Caki2 (cell line): ENCODE data around the gene KLK12. TPM values are rescaled to one million over a fixed set of nuclear protein-coding genes. Genes with fewer than 3 reads are reported as not detected.

ENCODE experiments used
- DNase-seq: peaks from one replicate; pipeline ENCODE4 v3.0.0-alpha.2; 2015; ENCODE audit warnings: low read depth
- in situ Hi-C: cut with HindIII; loops from 2 replicates; pipeline ENCODE4 v1.10.0; 2016; ENCODE audit warnings: low sequenced_read_pairs, low pct_unique_long_range_greater_than_20kb, mixed read lengths
- total RNA-seq: library from RNA; depleted of rRNA; stranded (reverse); fragments of >200 nt; shearing (Covaris generic); gene quantifications from 2 replicates; pipeline ENCODE4 v1.2.3, GENCODE V29; 2014; ENCODE audit warnings: low replicate concordance

Gene KLK12
- total RNA-seq, 1 experiment from 2014 or later: not detected

DNA sequence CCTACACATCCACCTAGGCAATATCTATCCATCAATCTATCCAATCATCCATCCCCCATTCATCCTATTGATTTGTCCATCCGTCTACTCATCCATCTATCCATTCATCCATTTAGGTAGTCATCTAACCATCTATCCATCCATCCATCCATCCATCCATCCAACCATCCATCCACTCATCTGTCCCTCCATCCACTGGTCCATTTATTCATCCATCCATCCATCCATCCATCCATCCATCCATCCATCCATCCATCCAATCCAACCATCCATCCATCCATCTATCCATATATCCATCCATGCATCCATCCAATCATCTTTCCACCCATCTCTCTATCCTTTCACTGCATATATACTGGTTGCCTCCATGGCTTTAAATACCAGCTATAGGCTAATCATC is 26.2 kb upstream of the KLK12 start:
- no peak for DNase-seq
- in situ Hi-C loops: no loop called here

DNA sequence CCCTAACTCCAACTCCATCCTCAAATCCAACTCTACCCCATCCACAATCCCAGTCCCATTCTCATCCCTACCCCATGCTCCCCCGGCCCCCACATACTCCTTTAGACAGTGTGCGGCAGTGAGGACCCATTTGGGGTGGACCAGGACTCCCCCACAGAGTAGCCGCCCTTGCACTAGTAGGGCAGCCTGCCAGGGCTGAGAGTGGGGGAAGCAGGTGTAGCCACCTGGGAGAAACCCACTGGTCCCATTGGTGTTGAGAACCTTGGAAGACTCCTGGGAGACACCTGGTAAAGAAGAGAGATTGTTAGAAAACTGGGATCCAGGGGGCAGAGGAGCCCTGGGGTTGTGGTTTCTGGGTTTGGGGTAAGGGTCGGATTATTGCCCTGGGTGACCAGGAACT is 25.5 kb upstream of the KLK12 start:
- in situ Hi-C loops: no loop called here
- DNase-seq: no peak

- no peak for DNase-seq
- in situ Hi-C loops: no loop called here
Observed at GRCh38 chr19:51059715-51060114, 24.9 kb upstream of the KLK12 start.

DNA sequence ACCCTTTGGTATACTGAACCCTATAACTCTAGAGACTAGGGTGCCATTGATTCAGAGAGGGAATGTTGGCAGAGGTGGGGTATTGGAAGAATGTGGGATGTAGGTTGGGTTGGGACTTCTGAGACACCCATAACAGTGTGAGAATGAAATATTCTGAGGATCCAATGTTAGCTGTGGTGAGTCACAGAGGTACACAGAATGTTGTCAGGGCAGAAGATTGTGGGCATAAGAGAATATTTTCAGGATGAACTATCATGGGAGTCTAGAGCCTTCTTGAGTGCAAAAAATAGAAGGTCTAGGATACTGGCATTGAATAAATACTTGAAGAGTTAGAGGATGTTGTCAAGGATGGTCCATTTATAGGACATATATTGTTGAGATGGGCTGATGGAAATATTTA is 21.1 kb upstream of the KLK12 start:
- in situ Hi-C loops: no loop called here
- DNase-seq: no peak

DNA sequence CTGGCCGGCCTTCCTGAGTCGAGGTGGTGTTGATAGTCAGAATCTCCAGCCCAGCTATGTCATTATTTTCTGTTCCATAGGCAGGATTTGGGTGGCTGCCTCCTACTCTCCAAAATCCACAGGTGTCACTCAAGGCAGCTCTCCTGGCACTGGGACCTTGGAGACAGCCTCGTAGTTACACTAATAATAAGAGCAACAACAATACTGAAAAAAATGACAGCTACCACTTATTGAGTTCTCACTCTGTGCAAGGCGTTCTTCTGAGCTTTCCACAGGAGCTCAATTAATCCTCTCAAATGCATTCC is 12.2 kb upstream of the KLK12 start:
- in situ Hi-C loops: no loop called here

GRCh38 chr19:51044327-51044726 is 9.5 kb upstream of the KLK12 start:
- in situ Hi-C loops: no loop called here

More for the DNA sequence above, 12.2 kb upstream of the KLK12 start:
- no peak for DNase-seq

DNA sequence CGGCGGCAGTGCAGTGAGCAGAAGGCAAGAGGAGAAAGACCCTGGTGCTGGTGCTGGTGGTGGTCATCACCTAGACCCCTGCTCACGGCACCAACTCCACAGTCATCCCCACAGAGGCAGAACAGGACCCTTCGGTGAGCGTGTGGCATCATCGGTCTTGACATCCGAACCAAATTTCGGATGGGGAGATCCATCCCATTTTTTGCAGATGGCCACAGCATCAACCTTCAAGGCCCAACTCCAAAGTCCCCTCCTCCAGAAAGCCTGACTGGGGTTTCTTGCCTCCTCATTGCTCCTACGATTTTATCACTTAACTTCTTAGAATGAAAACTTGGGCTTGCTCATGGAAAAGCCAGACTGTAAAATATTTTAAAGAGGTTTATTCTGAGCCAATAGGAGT is 8.7 kb upstream of the KLK12 start:
- in situ Hi-C loops: no loop called here
- no peak for DNase-seq

More at GRCh38 chr19:51044327-51044726, 9.5 kb upstream of the KLK12 start:
- no peak for DNase-seq

DNA sequence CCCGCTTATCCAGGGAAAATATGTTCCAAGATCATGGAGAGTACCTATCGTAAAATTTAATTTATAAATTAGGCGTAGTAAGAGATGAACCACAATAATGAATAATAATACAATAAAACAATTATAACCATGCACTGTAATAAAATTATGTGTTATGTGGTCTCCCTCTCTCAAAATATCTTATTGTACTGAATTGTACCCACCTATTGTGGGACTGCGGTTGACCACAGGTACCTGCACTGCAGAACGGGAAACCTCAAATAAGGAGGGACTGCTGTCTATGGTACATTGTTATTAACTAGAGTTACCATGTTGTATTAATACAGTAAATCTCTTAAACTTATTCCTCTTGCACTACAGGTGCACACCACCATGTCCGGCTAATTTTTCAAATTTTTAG is 5.3 kb upstream of the KLK12 start:
- in situ Hi-C loops: no loop called here
- DNase-seq: no peak

DNA sequence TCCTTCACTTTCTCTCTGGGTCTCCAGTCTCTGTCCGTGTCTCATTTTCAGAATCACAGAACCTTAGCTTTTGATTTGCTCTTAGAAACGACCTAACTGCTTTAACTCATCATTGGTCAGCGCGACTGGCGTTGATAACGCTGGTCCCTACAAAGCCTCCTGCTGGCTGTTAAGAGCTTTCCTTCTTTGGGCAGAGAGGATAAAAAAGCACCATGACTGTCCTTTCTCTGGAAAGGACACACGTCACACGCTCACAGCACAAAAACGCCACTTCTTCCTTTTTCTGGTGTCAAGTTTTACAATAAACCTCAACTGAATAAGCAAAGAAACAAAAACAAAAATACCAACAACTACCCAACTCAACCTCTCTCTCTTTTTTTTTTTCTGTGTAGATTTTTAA is 1.7 kb upstream of the KLK12 start:
- no peak for DNase-seq
- in situ Hi-C loops: no loop called here

DNA sequence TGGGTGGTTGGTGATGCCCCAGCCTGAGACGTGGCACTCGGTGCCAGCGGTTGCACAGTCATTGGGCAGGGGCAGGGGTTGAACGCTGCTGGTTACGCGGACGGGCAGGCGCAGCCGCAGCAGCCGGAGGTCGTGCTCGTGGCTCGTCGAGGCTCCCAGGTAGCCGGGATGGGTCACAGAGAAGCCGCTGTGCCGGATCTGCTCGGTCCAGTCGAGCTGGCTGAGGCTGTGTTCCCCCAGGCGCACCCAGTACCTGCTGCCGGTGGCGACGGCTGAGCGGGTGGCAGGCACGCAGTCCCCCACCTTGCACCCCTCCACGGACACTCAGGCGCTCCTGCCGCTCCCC is 2.9 kb downstream of the KLK12 start:
- DNase-seq: no peak
- in situ Hi-C loops: no loop called here

DNA sequence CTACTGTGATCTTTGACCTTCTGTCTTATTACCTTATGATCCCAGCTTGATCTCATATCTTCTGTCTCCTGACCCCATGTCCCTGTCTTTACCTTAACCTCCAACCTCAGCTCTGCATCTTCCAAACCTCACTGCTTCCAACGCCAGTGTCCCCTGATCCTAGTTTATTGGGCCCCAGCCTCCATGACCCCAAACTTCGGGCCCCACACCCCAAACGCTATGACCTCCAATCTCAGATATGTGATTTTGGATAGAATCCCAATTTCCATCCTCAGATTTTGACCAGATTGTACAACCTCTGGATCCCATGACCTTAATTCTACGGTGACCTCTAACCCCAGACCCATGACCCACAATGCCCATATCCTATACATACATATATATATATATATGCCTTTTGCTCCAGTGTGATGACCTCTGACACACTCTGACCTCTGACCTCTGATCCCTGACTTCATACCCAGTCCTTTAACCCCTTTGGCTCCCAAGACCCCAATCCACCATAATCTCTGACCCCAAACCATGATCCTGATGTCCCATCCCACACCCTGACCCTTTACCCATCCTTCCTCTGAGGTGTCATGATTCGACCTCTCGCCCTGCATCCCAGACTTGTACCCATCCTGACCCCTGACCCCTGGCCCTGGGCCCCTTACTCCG is 3.5 kb downstream of the KLK12 start:
- no peak for DNase-seq
- in situ Hi-C loops: no loop called here

GRCh38 chr19:51030631-51031030 is 4.2 kb downstream of the KLK12 start:
- in situ Hi-C loops: no loop called here
- DNase-seq: no peak

DNA sequence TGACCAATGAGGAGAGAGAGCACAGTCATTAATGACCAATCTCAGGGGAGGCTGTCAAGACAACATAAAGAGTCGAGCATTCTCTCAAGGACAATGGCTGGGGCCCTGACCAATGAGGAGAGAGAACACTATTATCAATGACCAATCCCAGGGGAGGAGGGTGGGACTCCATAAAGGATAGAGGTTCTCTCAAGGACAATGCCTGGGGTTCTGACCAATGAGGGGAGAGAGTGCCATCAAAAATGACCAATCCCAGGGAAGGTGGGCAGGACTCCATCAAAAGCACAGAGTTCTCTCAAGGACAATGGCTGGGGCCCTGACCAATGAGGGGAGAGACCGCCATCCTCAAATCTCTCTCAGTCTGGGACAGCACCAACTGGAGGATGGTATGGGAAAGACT is 5.1 kb downstream of the KLK12 start:
- in situ Hi-C loops: no loop called here
- peak; percentile 32 for DNase-seq

- in situ Hi-C loops: no loop called here
- DNase-seq: no peak
Observed at GRCh38 chr19:51027873-51028272, 6.9 kb downstream of the KLK12 start.

GRCh38 chr19:51027126-51027806 is 7.5 kb downstream of the KLK12 start:
- DNase-seq: no peak
- in situ Hi-C loops: no loop called here

DNA sequence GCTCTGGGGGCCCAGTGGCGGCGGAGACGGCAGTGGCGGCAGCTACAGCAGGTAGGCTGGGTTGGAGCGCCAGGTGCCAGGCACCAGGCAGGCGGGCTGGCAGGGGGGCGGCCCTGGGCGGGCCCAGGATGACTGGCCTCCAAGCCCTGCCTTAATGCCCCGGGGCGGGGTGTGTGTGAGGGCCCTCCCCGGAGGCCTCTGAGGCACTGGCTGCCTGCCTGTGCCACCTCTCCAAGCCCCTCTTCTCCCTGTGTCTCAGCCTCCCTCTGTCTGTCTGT is 8.3 kb downstream of the KLK12 start, which contains the start of gene KLK11:
TSS of gene KLK11 (minus strand) at position 63 of the 278 bp plus-strand sequence. CDS start 985 bp downstream, outside the sequence.
- in situ Hi-C loops: no loop called here
- no peak for DNase-seq

DNA sequence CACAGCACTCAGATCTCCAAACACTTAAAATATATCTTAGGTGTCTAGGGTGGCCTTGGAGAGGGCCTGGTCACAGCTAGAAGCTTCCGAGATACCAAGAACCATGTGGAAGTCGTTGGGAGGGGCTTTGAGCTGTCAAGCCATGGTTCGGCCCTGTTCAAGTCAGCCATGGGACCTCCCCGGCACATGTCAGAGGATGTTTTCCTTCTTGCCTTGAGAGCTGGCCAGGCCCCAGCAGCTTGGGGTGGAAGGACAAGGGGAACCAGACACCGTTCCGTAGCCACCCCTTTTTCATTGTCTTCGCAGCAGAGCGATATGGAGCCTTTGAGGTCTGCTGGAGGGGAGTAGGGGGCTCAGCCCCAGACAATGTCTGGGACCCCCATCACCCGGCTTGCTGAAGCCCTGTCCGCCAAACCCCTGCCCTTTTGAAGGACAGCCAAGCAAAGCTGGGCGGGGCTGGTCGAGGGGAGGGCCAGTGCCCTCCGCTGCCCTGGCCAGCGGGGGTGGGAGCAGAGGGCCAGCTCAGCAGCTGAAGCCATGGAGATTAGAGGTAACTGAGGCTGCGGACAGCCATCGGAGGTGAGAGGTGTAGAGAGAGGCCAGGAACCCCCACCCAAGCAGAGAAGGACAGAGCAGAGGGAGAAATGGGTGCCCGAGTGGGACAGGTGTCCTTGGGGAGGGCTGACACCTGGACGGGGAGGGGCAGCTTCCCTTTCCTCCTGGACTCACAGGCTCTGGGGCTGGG is 8.8 kb downstream of the KLK12 start:
- in situ Hi-C loops: no loop called here
- DNase-seq: no peak

- in situ Hi-C loops: no loop called here
Observed at GRCh38 chr19:51025401-51025800, 9.4 kb downstream of the KLK12 start.

DNA sequence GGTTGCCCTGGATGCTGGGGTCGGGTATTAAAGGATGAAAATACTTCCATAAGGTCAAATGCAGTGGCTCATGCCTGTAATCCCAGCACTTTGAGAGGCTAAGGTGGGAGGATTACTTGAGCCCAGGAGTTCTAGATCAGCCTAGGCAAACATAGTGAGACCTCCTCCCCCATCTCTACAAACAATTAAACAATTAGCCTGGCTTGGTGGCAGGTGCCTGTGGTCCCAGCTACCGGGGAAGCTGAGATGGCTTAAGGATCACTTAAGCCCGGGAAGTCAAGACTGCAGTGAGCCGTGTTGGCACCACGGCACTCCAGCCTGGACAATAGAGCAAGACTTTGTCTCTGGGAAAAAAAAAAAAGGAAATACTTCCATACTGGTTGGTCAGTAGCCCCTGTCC is 9.9 kb downstream of the KLK12 start:
- DNase-seq: no peak
- in situ Hi-C loops: no loop called here

More at GRCh38 chr19:51025401-51025800, 9.4 kb downstream of the KLK12 start:
- no peak for DNase-seq

- in situ Hi-C loops: no loop called here
- DNase-seq: no peak
Observed at GRCh38 chr19:51023946-51024345, 10.9 kb downstream of the KLK12 start.
